WTC11 (cell line): ENCODE measurements around the gene FIS1. TPM values are rescaled to one million over a fixed set of nuclear protein-coding genes. Genes with fewer than 3 reads are reported as not detected.

Experiments used
- ATAC-seq: fragments of 200-7000 bp; cut with Tn5 transposase; 2 replicates; pipeline ENCODE4 v1.10.0; 2021; ENCODE audit warnings: mild to moderate bottlenecking, moderate library complexity
- CTCF ChIA-PET: fragments of 300-600 bp; sonication (Branson Sonifier 250); formaldehyde crosslinking; loops from one replicate; lab custom pipeline; 2021; ENCODE audit warnings: antibody characterized with exemption; lab: Charles Lee
- POLR2A ChIA-PET: fragments of 350-600 bp; sonication (Branson Sonifier 250); formaldehyde crosslinking; loops from one replicate; lab custom pipeline; 2021; ENCODE audit warnings: antibody characterized with exemption; lab: Charles Lee
- DNase-seq: peaks from one replicate; pipeline ENCODE4 v3.0.0; 2021; ENCODE audit warnings: low spot score
- H3K27ac Mint-ChIP-seq: 2 replicates; pipeline ENCODE4 v1.8.0; 2021; ENCODE audit warnings: mixed read lengths
- H3K27me3 Mint-ChIP-seq: 2 replicates; pipeline ENCODE4 v1.8.0; 2021; ENCODE audit warnings: low read depth, mild to moderate bottlenecking, moderate library complexity, mixed read lengths
- H3K36me3 Mint-ChIP-seq: 2 replicates; pipeline ENCODE4 v1.8.0; 2021; ENCODE audit warnings: mixed read lengths
- H3K4me1 Mint-ChIP-seq: 2 replicates; pipeline ENCODE4 v1.8.0; 2022; ENCODE audit warnings: mixed read lengths
- H3K4me3 Mint-ChIP-seq: 2 replicates; pipeline ENCODE4 v1.8.0; 2021; ENCODE audit warnings: mild to moderate bottlenecking, moderate library complexity, mixed read lengths
- H3K9me3 Mint-ChIP-seq: 2 replicates; pipeline ENCODE4 v1.8.0; 2021; ENCODE audit warnings: mixed read lengths
- EMX1 ChIP-seq: fragments of 250-450 bp; sonication (Bioruptor Pico); IDR thresholded peaks from 2 replicates; pipeline ENCODE4 v1.8.0; 2021; ENCODE audit warnings: mild to moderate bottlenecking
- FOXK1 ChIP-seq: sonication (generic); formaldehyde crosslinking; IDR thresholded peaks from 2 replicates; pipeline ENCODE4 v1.8.0; 2022; ENCODE audit warnings: mild to moderate bottlenecking, moderate library complexity, missing genetic modification reagents
- HMGA2 ChIP-seq: fragments of 250-450 bp; sonication (Bioruptor Pico); IDR thresholded peaks from 2 replicates; pipeline ENCODE4 v1.4.0; 2021; ENCODE audit warnings: mild to moderate bottlenecking, moderate library complexity
- JUN ChIP-seq: sonication (generic); formaldehyde crosslinking; IDR thresholded peaks from 2 replicates; pipeline ENCODE4 v1.8.0; 2023; ENCODE audit warnings: mild to moderate bottlenecking, missing genetic modification reagents
- KAT7 ChIP-seq: sonication (generic); formaldehyde crosslinking; IDR thresholded peaks from 2 replicates; pipeline ENCODE4 v1.8.1; 2023; ENCODE audit warnings: missing genetic modification reagents, mild to moderate bottlenecking, borderline replicate concordance
- MAX ChIP-seq: sonication (generic); formaldehyde crosslinking; IDR thresholded peaks from 2 replicates; pipeline ENCODE4 v1.8.0; 2022; ENCODE audit warnings: mild to moderate bottlenecking, missing genetic modification reagents
- NR3C1 ChIP-seq: sonication (generic); formaldehyde crosslinking; conservative IDR thresholded peaks from 2 replicates; pipeline ENCODE4 v1.8.1; 2023; ENCODE audit warnings: low read depth, mild to moderate bottlenecking, missing genetic modification reagents
- PRDM15 ChIP-seq: sonication (generic); formaldehyde crosslinking; IDR thresholded peaks from 2 replicates; pipeline ENCODE4 v1.8.0; 2022; ENCODE audit warnings: missing genetic modification reagents
- RELA ChIP-seq: sonication (generic); formaldehyde crosslinking; IDR thresholded peaks from 2 replicates; pipeline ENCODE4 v1.8.1; 2022; ENCODE audit warnings: missing genetic modification reagents, mild to moderate bottlenecking, borderline replicate concordance
- RORB ChIP-seq: fragments of 250-450 bp; sonication (Bioruptor Pico); IDR thresholded peaks from 2 replicates; pipeline ENCODE4 v1.9.0; 2021; ENCODE audit warnings: mild to moderate bottlenecking
- TEAD4 ChIP-seq: sonication (generic); formaldehyde crosslinking; IDR thresholded peaks from 2 replicates; pipeline ENCODE4 v1.8.0; 2022; ENCODE audit warnings: mild to moderate bottlenecking, missing genetic modification reagents
- USF2 ChIP-seq: sonication (generic); formaldehyde crosslinking; IDR thresholded peaks from 2 replicates; pipeline ENCODE4 v1.8.1; 2023; ENCODE audit warnings: mild to moderate bottlenecking, missing genetic modification reagents, moderate library complexity
- ZBTB43 ChIP-seq: sonication (generic); formaldehyde crosslinking; IDR thresholded peaks from 2 replicates; pipeline ENCODE4 v1.8.1; 2023; ENCODE audit warnings: mild to moderate bottlenecking, missing genetic modification reagents
- ZNF138 ChIP-seq: sonication (generic); formaldehyde crosslinking; conservative IDR thresholded peaks from 2 replicates; pipeline ENCODE4 v1.8.1; 2022; ENCODE audit warnings: mild to moderate bottlenecking, moderate library complexity, missing genetic modification reagents
- ZNF396 ChIP-seq: fragments of 250-450 bp; sonication (Bioruptor Pico); IDR thresholded peaks from 2 replicates; pipeline ENCODE4 v1.8.0; 2021; ENCODE audit warnings: mild to moderate bottlenecking, moderate library complexity, borderline replicate concordance
- ZSCAN18 ChIP-seq: fragments of 250-450 bp; sonication (Bioruptor Pico); IDR thresholded peaks from 2 replicates; pipeline ENCODE4 v2.1.2; 2022; ENCODE audit warnings: mild to moderate bottlenecking, moderate library complexity
- total RNA-seq: library from RNA; stranded (reverse); gene quantifications from 3 replicates; pipeline ENCODE4 v1.2.3, GENCODE V29; 2021
- TF ChIP-seq, protein P1 (sequence below): fragments of 250-450 bp; sonication (Bioruptor Pico); IDR thresholded peaks from 2 replicates; pipeline ENCODE4 v1.9.0; 2021; ENCODE audit warnings: moderate library complexity, mild to moderate bottlenecking, inconsistent platforms, borderline replicate concordance
- TF ChIP-seq, protein P2 (sequence below): sonication (generic); formaldehyde crosslinking; IDR thresholded peaks from 2 replicates; pipeline ENCODE4 v1.8.1; 2023; ENCODE audit warnings: mild to moderate bottlenecking, moderate library complexity, missing genetic modification reagents

FIS1 gene
- total RNA-seq, 1 experiment from 2014 or later, result 123 TPM

GRCh38 chr7:101244375-101245146 is at the start of gene FIS1 (continued):
- TF ChIP-seq, protein P1, sequence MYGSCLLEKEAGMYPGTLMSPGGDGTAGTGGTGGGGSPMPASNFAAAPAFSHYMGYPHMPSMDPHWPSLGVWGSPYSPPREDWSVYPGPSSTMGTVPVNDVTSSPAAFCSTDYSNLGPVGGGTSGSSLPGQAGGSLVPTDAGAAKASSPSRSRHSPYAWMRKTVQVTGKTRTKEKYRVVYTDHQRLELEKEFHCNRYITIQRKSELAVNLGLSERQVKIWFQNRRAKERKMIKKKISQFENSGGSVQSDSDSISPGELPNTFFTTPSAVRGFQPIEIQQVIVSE, result no peak
- TF ChIP-seq TEAD4 (CRISPR knock-in tag), result no peak
- peak; percentile 22; the same call in 1 of the 2 replicates for TF ChIP-seq ZBTB43 (CRISPR knock-in tag)
- no peak for TF ChIP-seq ZNF396 (CRISPR knock-in tag)
- TF ChIP-seq, protein P2, sequence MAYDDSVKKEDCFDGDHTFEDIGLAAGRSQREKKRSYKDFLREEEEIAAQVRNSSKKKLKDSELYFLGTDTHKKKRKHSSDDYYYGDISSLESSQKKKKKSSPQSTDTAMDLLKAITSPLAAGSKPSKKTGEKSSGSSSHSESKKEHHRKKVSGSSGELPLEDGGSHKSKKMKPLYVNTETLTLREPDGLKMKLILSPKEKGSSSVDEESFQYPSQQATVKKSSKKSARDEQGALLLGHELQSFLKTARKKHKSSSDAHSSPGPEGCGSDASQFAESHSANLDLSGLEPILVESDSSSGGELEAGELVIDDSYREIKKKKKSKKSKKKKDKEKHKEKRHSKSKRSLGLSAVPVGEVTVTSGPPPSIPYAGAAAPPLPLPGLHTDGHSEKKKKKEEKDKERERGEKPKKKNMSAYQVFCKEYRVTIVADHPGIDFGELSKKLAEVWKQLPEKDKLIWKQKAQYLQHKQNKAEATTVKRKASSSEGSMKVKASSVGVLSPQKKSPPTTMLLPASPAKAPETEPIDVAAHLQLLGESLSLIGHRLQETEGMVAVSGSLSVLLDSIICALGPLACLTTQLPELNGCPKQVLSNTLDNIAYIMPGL (CRISPR knock-in tag), result no peak
- TF ChIP-seq ZSCAN18, result no peak
- TF ChIP-seq NR3C1, result no peak
- TF ChIP-seq MAX (CRISPR knock-in tag), result peak; percentile 58
- peak; percentile 95 for TF ChIP-seq FOXK1 (CRISPR knock-in tag)
- no peak for TF ChIP-seq ZNF138 (CRISPR knock-in tag)
- no peak for TF ChIP-seq HMGA2 (CRISPR knock-in tag)
- no peak for TF ChIP-seq KAT7
- TF ChIP-seq PRDM15 (CRISPR knock-in tag), result no peak

GRCh38 chr7:101294039-101294831 is 49.4 kb upstream of the FIS1 start:
- no peaks in the 10 kb centered on the region for H3K9me3 Mint-ChIP-seq
- ATAC-seq (peak; percentile 64), DNase-seq (peak; percentile 85)
- CTCF ChIA-PET, result interaction anchor here (0.6 to 4.2 kb wide), 10 partner anchors 12 to 309 kb away, joined by 3 to 15 read pairs (median 6); partner anchors contain the start of genes COL26A1, IFT22, PLOD3 and ZNHIT1
- no peaks in the 10 kb centered on the region for H3K36me3 Mint-ChIP-seq
- POLR2A ChIA-PET, result interaction anchor here (0.5 to 2.4 kb wide), 6 partner anchors 8 to 865 kb away, joined by 3 to 19 read pairs (median 6); no protein-coding TSS in a partner anchor
- H3K27ac Mint-ChIP-seq, result peak overlapping the region; percentile 99
- H3K4me3 Mint-ChIP-seq, result peak overlapping the region; percentile 36
- H3K27me3 Mint-ChIP-seq, result no peaks in the 10 kb centered on the region
- peaks cover 65% of the 10 kb centered on the region for H3K4me1 Mint-ChIP-seq
- TF ChIP-seq RORB (CRISPR knock-in tag), result no peak
- peak; percentile 41; the same call in 1 of the 2 replicates for TF ChIP-seq ZBTB43 (CRISPR knock-in tag)
- no peak for TF ChIP-seq RELA
- peak; percentile 78; the same call in 1 of the 2 replicates for TF ChIP-seq TEAD4 (CRISPR knock-in tag)
- peak; percentile 37; the same call in 1 of the 2 replicates for TF ChIP-seq USF2 (CRISPR knock-in tag)
- TF ChIP-seq ZNF396 (CRISPR knock-in tag), result peak; percentile 42; the same call in 1 of the 2 replicates
- TF ChIP-seq JUN (CRISPR knock-in tag), result no peak
- no peak; the same call in 1 of the 2 replicates for TF ChIP-seq EMX1 (CRISPR knock-in tag)
- no peak for TF ChIP-seq ZSCAN18
